Peyer's patch (tissue), 4 donors: ENCODE measurements around the gene BTNL9. TPM values are rescaled to one million over a fixed set of nuclear protein-coding genes. Genes with fewer than 3 reads are reported as not detected.

Experiments used
- DNase-seq, 3 donors: peaks; one replicate each; pipeline ENCODE4 v3.0.0-alpha.2; 2017 to 2019
- H3K27ac ChIP-seq, 4 donors: fragments of 200-600 bp; sonication (generic); one replicate each; pipeline ENCODE4 v1.5.1; 2016 to 2019
- H3K27me3 ChIP-seq, 2 donors: fragments of 200-600 bp; sonication (generic); one replicate each; pipeline ENCODE4 v1.5.1; 2019
- H3K36me3 ChIP-seq, 3 donors: fragments of 200-600 bp; sonication (generic); one replicate each; pipeline ENCODE4 v1.5.1; 2016 to 2019
- H3K4me1 ChIP-seq, 4 donors: fragments of 200-600 bp; sonication (generic); one replicate each; pipeline ENCODE4 v1.5.1; 2016 to 2019
- H3K4me3 ChIP-seq, 4 donors: fragments of 200-600 bp; sonication (generic); 1 replicate in 3 of 4; 2 replicates in 1 of 4; pipeline ENCODE4 v1.5.1; 2016 to 2019; ENCODE audit warnings: mild to moderate bottlenecking in 1 of 4
- H3K9me3 ChIP-seq, 4 donors: fragments of 200-600 bp; sonication (generic); one replicate each; pipeline ENCODE4 v1.5.1; 2016 to 2019; ENCODE audit warnings: mild to moderate bottlenecking in 1 of 4
- CTCF ChIP-seq, 6 experiments: fragments of 450-650 bp in 4 of 6; fragments of 200-600 bp in 2 of 6; sonication (generic) in 1 of 6; IDR thresholded peaks; one replicate each; pipeline ENCODE4 v1.5.1; 2017 to 2019; ENCODE audit warnings: antibody characterized with exemption in 6 of 6, mild to moderate bottlenecking in 3 of 6, moderate library complexity in 1 of 6
- POLR2A ChIP-seq, 2 donors: fragments of 450-650 bp; IDR thresholded peaks; one replicate each; pipeline ENCODE4 v1.5.1; 2017; ENCODE audit warnings: antibody characterized with exemption in 2 of 2, mild to moderate bottlenecking in 2 of 2, moderate library complexity in 2 of 2
- total RNA-seq, 4 donors: library from RNA; depleted of rRNA; stranded (reverse); fragments of >200 nt; gene quantifications; one replicate each; pipeline ENCODE4 v1.1.0, GENCODE V29; 2016

BTNL9 gene
- total RNA-seq, 4 donors from 2014 or later, result 5.3 to 48.7 (median 8.7) TPM

DNA sequence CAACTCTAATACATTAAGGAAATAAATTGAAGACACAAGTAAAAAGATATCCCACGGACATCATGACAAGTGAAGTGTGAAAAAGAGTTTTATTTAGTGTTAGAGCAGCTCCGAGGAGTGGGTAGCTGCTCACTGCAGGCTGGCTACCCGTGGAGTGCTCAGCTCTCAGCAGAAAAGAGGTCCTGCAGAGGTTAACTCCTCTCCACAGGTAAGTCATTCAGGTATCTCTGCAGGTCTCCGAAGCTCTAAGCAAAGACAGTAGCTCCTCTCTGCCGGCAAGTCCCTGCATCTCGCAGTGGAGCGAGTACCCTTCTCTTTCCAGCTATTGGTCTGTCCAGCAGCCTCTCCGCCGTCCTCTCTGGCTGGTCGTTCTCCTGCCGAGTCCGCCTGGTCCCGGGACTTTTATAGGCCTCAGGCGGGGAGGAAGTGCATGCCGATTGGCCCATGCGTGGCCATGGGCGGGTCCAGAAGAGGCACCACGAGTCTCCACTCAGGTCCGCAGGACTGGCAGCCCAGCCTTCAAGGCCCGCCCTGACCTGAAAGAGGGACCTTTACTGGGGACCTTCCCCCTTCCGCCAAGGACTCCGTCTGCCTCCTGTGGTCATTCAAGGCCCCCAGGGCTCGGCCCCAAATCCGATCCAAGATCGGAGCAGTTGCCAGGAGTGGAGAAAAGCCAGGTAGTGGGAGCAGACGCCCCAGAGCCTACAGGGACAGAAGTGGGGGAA is 29.9 kb downstream of the BTNL9 start:
- no peak for DNase-seq
- H3K36me3 ChIP-seq, result no peaks in the 10 kb centered on the region
- no peak overlapping the region for H3K27ac ChIP-seq
- no peaks in the 10 kb centered on the region for H3K9me3 ChIP-seq
- no peaks in the 10 kb centered on the region for H3K27me3 ChIP-seq
- no peak overlapping the region for H3K4me3 ChIP-seq
- H3K4me1 ChIP-seq, result no peaks in the 10 kb centered on the region
- TF ChIP-seq CTCF (IDR thresholded peaks at IDR 0.05), result no peak
- TF ChIP-seq POLR2A (IDR thresholded peaks at IDR 0.05), result no peak

GRCh38 chr5:181070523-181070922 is 30.5 kb downstream of the BTNL9 start:
- no peaks in the 10 kb centered on the region for H3K27me3 ChIP-seq
- no peak for TF ChIP-seq POLR2A (IDR thresholded peaks at IDR 0.05)
- TF ChIP-seq CTCF (IDR thresholded peaks at IDR 0.05), result no peak
- no peaks in the 10 kb centered on the region for H3K4me1 ChIP-seq
- no peak overlapping the region for H3K27ac ChIP-seq
- no peak overlapping the region for H3K4me3 ChIP-seq
- no peak for DNase-seq
- H3K9me3 ChIP-seq, result no peaks in the 10 kb centered on the region
- no peaks in the 10 kb centered on the region for H3K36me3 ChIP-seq

GRCh38 chr5:181071257-181071656 is 31.2 kb downstream of the BTNL9 start:
- no peak for DNase-seq
- no peaks in the 10 kb centered on the region for H3K4me1 ChIP-seq
- no peak overlapping the region for H3K27ac ChIP-seq
- TF ChIP-seq CTCF (IDR thresholded peaks at IDR 0.05) (no peak), POLR2A (IDR thresholded peaks at IDR 0.05) (no peak)
- no peak overlapping the region for H3K4me3 ChIP-seq
- H3K9me3 ChIP-seq, result no peaks in the 10 kb centered on the region
- no peaks in the 10 kb centered on the region for H3K27me3 ChIP-seq
- H3K36me3 ChIP-seq, result no peaks in the 10 kb centered on the region

DNA sequence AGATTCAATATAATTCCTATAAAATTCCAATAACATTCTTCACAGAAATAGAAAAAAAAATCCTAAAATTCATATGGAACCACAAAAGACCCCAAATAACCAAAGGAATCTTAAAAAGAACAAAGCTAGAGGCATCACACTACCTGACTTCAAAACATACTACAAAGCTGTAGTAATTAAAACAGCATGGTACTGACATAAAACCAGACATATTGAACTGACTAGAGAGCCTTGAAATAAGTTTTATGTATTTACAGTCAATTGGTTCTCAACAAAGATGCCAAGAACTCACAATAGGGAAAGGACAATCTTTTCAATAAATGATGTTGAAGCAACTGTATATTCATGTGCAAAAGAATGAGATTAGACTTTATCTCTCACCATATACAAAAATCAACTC is 36.9 kb downstream of the BTNL9 start:
- Histone ChIP-seq H3K36me3 (no peaks in the 10 kb centered on the region), H3K9me3 (no peaks in the 10 kb centered on the region), H3K27me3 (no peaks in the 10 kb centered on the region), H3K4me1 (no peaks in the 10 kb centered on the region), H3K27ac (no peak overlapping the region), H3K4me3 (no peak overlapping the region)
- TF ChIP-seq CTCF (IDR thresholded peaks at IDR 0.05) (no peak), POLR2A (IDR thresholded peaks at IDR 0.05) (no peak)
- DNase-seq, result no peak

DNA sequence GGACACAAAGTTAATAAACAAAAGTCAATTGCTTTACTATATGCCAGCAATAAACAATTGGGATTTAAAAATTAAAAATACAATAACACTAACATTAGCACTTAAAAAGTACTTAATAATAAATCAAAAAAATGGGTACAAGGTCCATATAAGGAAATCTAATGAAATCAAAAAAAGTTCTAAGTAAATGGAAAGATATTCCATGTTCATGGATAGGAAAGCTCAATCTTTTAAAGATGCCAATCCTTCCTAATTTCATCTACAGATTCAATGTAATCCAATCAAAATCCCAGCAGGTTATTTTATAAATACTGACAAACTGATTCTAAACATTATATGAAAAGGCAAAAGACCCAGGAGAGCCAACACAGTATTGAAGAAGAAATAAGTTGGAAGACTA is 41.9 kb downstream of the BTNL9 start:
- Histone ChIP-seq H3K36me3 (no peaks in the 10 kb centered on the region), H3K9me3 (no peaks in the 10 kb centered on the region), H3K27me3 (no peaks in the 10 kb centered on the region), H3K4me1 (no peaks in the 10 kb centered on the region), H3K4me3 (no peak overlapping the region), H3K27ac (no peak overlapping the region)
- no peak for TF ChIP-seq CTCF (IDR thresholded peaks at IDR 0.05)
- no peak for TF ChIP-seq POLR2A (IDR thresholded peaks at IDR 0.05)
- DNase-seq, result no peak
